Neural cell (in vitro differentiated cells): ENCODE measurements around the gene TTC39A. TPM values are rescaled to one million over a fixed set of nuclear protein-coding genes. Genes with fewer than 3 reads are reported as not detected.

Experiments used
- H2AFZ ChIP-seq: fragments of 200-600, 300-800 bp; sonication (generic), shearing (Covaris generic); 2 replicates; pipeline ENCODE4 v1.6.0; 2014; ENCODE audit warnings: low read depth, mild to moderate bottlenecking, antibody characterized with exemption, low read length, moderate library complexity
- H3F3A ChIP-seq: fragments of 200-600 bp; shearing (Covaris generic); 2 replicates; pipeline ENCODE4 v1.6.1; 2016; ENCODE audit warnings: mild to moderate bottlenecking, moderate library complexity, mixed read lengths, antibody characterized with exemption, low read length; ENCODE audit not compliant: insufficient read depth, poor library complexity, severe bottlenecking
- H3K27ac ChIP-seq: fragments of 200-600, 300-800 bp; sonication (generic), shearing (Covaris generic); 2 replicates; pipeline ENCODE4 v1.5.1; 2014; ENCODE audit warnings: mild to moderate bottlenecking, low read length, moderate library complexity
- H3K27me3 ChIP-seq: fragments of 300-800, 200-600 bp; sonication (generic), shearing (Covaris generic); 2 replicates; pipeline ENCODE4 v1.6.0; 2014; ENCODE audit warnings: mild to moderate bottlenecking, low read depth, low read length, moderate library complexity; ENCODE audit not compliant: insufficient read depth
- H3K36me3 ChIP-seq: fragments of 300-800, 200-600 bp; sonication (generic), shearing (Covaris generic); 2 replicates; pipeline ENCODE4 v1.5.1; 2014; ENCODE audit warnings: mild to moderate bottlenecking, antibody characterized with exemption, low read length, moderate library complexity; ENCODE audit not compliant: insufficient read depth
- H3K4me2 ChIP-seq: fragments of 300-800, 200-600 bp; sonication (generic), shearing (Covaris generic); 2 replicates; pipeline ENCODE4 v1.6.0; 2014; ENCODE audit warnings: mild to moderate bottlenecking, low read length
- H3K4me3 ChIP-seq: fragments of 300-800, 200-600 bp; sonication (generic), shearing (Covaris generic); 2 replicates; pipeline ENCODE4 v1.5.1; 2014; ENCODE audit warnings: mild to moderate bottlenecking, low read length, moderate library complexity
- H3K79me2 ChIP-seq: fragments of 200-600 bp; shearing (Covaris generic); replicated peaks from 2 replicates; pipeline ENCODE4 v1.6.0; 2014; ENCODE audit warnings: mild to moderate bottlenecking, low read length, moderate library complexity; ENCODE audit not compliant: insufficient read depth
- H3K9ac ChIP-seq: fragments of 300-800, 200-600 bp; sonication (generic), shearing (Covaris generic); 2 replicates; pipeline ENCODE4 v1.6.1; 2016; ENCODE audit warnings: mild to moderate bottlenecking, low read length, mixed read lengths
- H3K9me2 ChIP-seq: fragments of 200-600 bp; shearing (Covaris generic); 2 replicates; pipeline ENCODE4 v1.6.1; 2016; ENCODE audit warnings: mild to moderate bottlenecking, low read length, mixed read lengths; ENCODE audit not compliant: insufficient read depth
- H3K9me3 ChIP-seq: fragments of 200-600, 300-800 bp; sonication (generic), shearing (Covaris generic); 2 replicates; pipeline ENCODE4 v1.6.1; 2016; ENCODE audit warnings: mild to moderate bottlenecking, mixed run types, low read length, moderate library complexity, mixed read lengths
- H4K20me1 ChIP-seq: fragments of 200-600 bp; shearing (Covaris generic); 2 replicates; pipeline ENCODE4 v1.6.1; 2016; ENCODE audit warnings: mild to moderate bottlenecking, mixed run types; ENCODE audit not compliant: insufficient read depth
- CTCF ChIP-seq: fragments of 450-650 bp; IDR thresholded peaks from 2 replicates; pipeline ENCODE4 v1.5.1; 2014; ENCODE audit warnings: antibody characterized with exemption, mild to moderate bottlenecking, moderate library complexity; ENCODE audit not compliant: poor library complexity, severe bottlenecking
- EP300 ChIP-seq: fragments of 450-650 bp; conservative IDR thresholded peaks from 2 replicates; pipeline ENCODE4 v1.6.1; 2014; ENCODE audit warnings: antibody characterized with exemption, mild to moderate bottlenecking, moderate library complexity; ENCODE audit not compliant: poor library complexity, severe bottlenecking
- EZH2 ChIP-seq: fragments of 200-600, 300-800 bp; shearing (Covaris generic), sonication (generic); IDR thresholded peaks from 2 replicates; pipeline ENCODE4 v1.6.1; 2014; ENCODE audit warnings: antibody characterized with exemption, low read length, borderline replicate concordance, mild to moderate bottlenecking; ENCODE audit not compliant: insufficient read depth, poor library complexity, severe bottlenecking
- MXI1 ChIP-seq: fragments of 450-650 bp; conservative IDR thresholded peaks from 2 replicates; pipeline ENCODE4 v1.6.1; 2014; ENCODE audit warnings: antibody characterized with exemption, mild to moderate bottlenecking; ENCODE audit not compliant: poor library complexity, severe bottlenecking
- POLR2AphosphoS5 ChIP-seq: IDR thresholded peaks from 2 replicates; pipeline ENCODE4 v1.6.1; 2012
- RAD21 ChIP-seq: fragments of 450-650 bp; conservative IDR thresholded peaks from 2 replicates; pipeline ENCODE4 v1.6.1; 2014; ENCODE audit warnings: antibody characterized with exemption, mild to moderate bottlenecking, moderate library complexity
- REST ChIP-seq: IDR thresholded peaks from 2 replicates; pipeline ENCODE4 v1.6.1; 2012; ENCODE audit warnings: borderline replicate concordance
- SMC3 ChIP-seq: fragments of 450-650 bp; conservative IDR thresholded peaks from 2 replicates; pipeline ENCODE4 v1.6.1; 2014; ENCODE audit warnings: antibody characterized with exemption, mild to moderate bottlenecking, moderate library complexity; ENCODE audit not compliant: poor library complexity
- TAF1 ChIP-seq: IDR thresholded peaks from 2 replicates; pipeline ENCODE4 v1.6.1; 2012; ENCODE audit warnings: low read depth
- polyA plus RNA-seq: library from polyadenylated mRNA; depleted of rRNA; stranded (reverse); fragments of >200 nt; gene quantifications from 2 replicates; pipeline ENCODE4 v1.2.3, GENCODE V29; 2014

The TTC39A gene
- polyA plus RNA-seq, 1 donor from 2014 or later = 1.1 TPM

- Histone ChIP-seq H3K9me3 (no peaks in the 10 kb centered on the region), H3K79me2 (no peaks in the 10 kb centered on the region), H3K9me2 (no peaks in the 10 kb centered on the region), H3K36me3 (no peaks in the 10 kb centered on the region), H3K9ac (no peak overlapping the region), H3F3A (no peaks in the 10 kb centered on the region), H3K4me3 (no peak overlapping the region), H4K20me1 (no peaks in the 10 kb centered on the region), H2AFZ (no peak overlapping the region), H3K4me2 (no peak overlapping the region), H3K27ac (no peak overlapping the region), H3K27me3 (peaks cover 5% of the 10 kb centered on the region)
- TF ChIP-seq RAD21 = no peak
Observed at GRCh38 chr1:51324251-51325010, 5.9 kb downstream of the TTC39A start.

GRCh38 chr1:51323778-51324177 is 6.6 kb downstream of the TTC39A start:
- Histone ChIP-seq H2AFZ (no peak overlapping the region), H3K9ac (no peak overlapping the region), H3K9me3 (no peaks in the 10 kb centered on the region), H3K27ac (no peak overlapping the region), H3K79me2 (no peaks in the 10 kb centered on the region), H3F3A (no peaks in the 10 kb centered on the region), H4K20me1 (no peaks in the 10 kb centered on the region), H3K4me3 (no peak overlapping the region), H3K27me3 (no peaks in the 10 kb centered on the region), H3K4me2 (no peak overlapping the region), H3K9me2 (no peaks in the 10 kb centered on the region), H3K36me3 (no peaks in the 10 kb centered on the region)
- TF ChIP-seq CTCF (no peak), RAD21 (no peak), SMC3 (no peak), EP300 (no peak), REST (no peak), POLR2AphosphoS5 (no peak), EZH2 (no peak), MXI1 (no peak), TAF1 (no peak)
